ENCODE results near the gene HHLA2.

HHLA2 gene

DNA sequence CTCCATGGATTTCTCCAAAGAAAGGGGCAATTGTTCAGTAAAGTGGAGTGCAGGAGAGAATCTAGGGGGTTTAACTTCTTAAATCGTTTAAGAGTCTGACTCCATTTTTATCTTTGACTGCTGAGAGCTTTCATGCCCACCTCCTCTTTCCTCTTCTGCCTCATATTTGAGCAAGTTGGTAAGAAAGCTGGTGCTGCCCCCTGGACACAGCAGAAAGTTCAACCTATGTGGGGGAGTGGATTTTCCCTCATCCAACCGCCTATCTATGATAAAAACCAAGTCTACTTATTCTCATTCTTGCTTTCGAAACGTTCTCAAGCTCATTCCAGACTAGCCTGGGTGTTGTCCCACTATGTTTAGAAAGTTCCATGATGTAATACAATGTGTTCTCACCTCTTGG, 26.0 kb downstream of the HHLA2 start:
- Histone ChIP-seq H3K27ac (ENCODE audit: low read depth, low read length) (no peak overlapping the region), H3K9ac (ENCODE audit: low read length) (no peak overlapping the region), H3K36me3 (ENCODE audit: control insufficient read depth, insufficient read depth, low read length) (no peaks in the 10 kb centered on the region), H3K4me3 (ENCODE audit: low read depth, low read length) (no peak overlapping the region), H3K9me3 (ENCODE audit: control insufficient read depth, insufficient read depth, low read depth, low read length) (no peaks in the 10 kb centered on the region), H3K27me3 (ENCODE audit: control insufficient read depth, insufficient read depth, low read length) (no peaks in the 10 kb centered on the region), H3K4me1 (ENCODE audit: control insufficient read depth, insufficient read depth, low read length) (peaks cover 8% of the 10 kb centered on the region; the same call in 1 of the 2 replicates)

DNA sequence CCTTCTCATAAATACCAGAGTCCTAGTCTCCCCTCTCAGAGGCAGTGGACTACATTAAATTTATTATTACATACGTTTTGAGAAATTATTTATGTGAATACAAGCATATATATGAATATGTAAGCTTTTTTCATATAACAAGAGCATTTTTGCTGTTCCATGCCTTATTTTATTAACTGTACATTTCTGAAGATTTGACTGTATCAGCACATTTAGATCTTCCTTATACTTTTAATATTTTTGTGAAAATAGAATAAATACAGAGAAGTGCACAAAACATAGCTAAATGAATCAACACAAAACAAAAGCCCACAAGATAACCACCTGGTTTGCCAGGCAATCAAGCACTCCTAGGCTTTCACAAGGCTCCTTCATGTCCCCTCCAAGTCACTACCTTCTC, 27.8 kb downstream of the HHLA2 start:
- Histone ChIP-seq H3K9me3 (ENCODE audit: control insufficient read depth, insufficient read depth, low read depth, low read length) (no peaks in the 10 kb centered on the region), H3K4me1 (ENCODE audit: control insufficient read depth, insufficient read depth, low read length) (peaks cover 8% of the 10 kb centered on the region; the same call in 1 of the 2 replicates), H3K27ac (ENCODE audit: low read depth, low read length) (no peak overlapping the region), H3K27me3 (ENCODE audit: control insufficient read depth, insufficient read depth, low read length) (no peaks in the 10 kb centered on the region), H3K9ac (ENCODE audit: low read length) (no peak overlapping the region), H3K4me3 (ENCODE audit: low read depth, low read length) (no peak overlapping the region), H3K36me3 (ENCODE audit: control insufficient read depth, insufficient read depth, low read length) (no peaks in the 10 kb centered on the region)

DNA sequence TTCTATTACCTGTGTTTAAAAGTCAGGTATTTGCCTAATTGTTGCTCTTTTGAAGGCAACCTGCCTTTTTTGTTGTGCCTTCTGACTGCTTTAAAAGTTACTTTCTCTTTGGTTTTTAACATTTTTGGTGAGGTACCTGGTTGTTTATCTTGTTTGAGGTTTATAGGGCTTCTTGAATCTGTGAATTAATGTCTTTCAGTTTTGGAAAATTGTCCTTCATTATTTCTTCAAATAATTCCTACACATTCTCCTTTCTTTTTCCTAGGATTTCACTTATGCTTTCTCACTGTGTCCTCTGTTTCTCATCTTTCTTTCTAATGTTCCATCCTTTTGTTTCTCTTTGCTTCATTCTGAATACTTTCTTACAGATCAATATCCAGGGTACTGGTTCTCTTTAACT, 30.8 kb downstream of the HHLA2 start:
- Histone ChIP-seq H3K27me3 (ENCODE audit: control insufficient read depth, insufficient read depth, low read length) (no peaks in the 10 kb centered on the region), H3K4me3 (ENCODE audit: low read depth, low read length) (no peak overlapping the region), H3K9me3 (ENCODE audit: control insufficient read depth, insufficient read depth, low read depth, low read length) (no peaks in the 10 kb centered on the region), H3K27ac (ENCODE audit: low read depth, low read length) (no peak overlapping the region), H3K9ac (ENCODE audit: low read length) (no peak overlapping the region), H3K4me1 (ENCODE audit: control insufficient read depth, insufficient read depth, low read length) (no peaks in the 10 kb centered on the region), H3K36me3 (ENCODE audit: control insufficient read depth, insufficient read depth, low read length) (no peaks in the 10 kb centered on the region)

DNA sequence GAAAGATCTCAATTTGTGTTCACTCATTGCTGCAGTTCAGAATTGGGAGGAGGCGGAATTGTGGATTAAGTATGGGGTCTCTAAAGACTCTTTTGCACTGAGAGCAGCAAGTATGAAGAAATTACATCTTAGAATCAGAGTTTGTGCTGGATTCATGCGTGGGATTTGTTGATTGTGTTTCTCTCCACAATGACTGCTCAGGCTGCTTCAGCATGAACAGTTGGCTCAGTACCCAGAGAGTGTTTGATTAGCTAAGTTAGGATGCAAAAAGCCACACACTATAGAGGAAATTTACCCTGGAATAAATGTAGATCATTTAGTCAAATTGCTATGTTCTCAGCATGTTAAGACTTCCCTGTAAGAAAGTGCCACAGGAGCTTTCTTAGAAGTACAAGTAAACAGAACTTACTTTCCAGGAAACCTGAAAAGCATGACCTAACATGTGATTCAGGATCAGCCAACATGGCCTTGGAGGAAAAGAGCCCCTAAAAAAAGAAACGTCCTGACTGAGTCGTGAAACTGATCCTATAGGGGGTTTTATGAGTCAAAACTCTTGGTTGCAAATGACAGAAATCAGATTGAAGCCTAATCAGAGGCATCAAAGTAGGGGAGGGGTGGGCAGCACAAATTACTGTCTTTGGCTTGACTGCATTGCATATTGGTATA, 32.6 kb downstream of the HHLA2 start:
- H3K27me3 ChIP-seq (ENCODE audit: control insufficient read depth, insufficient read depth, low read length), result no peaks in the 10 kb centered on the region
- H3K36me3 ChIP-seq (ENCODE audit: control insufficient read depth, insufficient read depth, low read length), result no peaks in the 10 kb centered on the region
- no peak overlapping the region for H3K27ac ChIP-seq (ENCODE audit: low read depth, low read length)
- no peaks in the 10 kb centered on the region for H3K4me1 ChIP-seq (ENCODE audit: control insufficient read depth, insufficient read depth, low read length)
- H3K9me3 ChIP-seq (ENCODE audit: control insufficient read depth, insufficient read depth, low read depth, low read length), result no peaks in the 10 kb centered on the region
- no peak overlapping the region for H3K9ac ChIP-seq (ENCODE audit: low read length)
- no peak overlapping the region for H3K4me3 ChIP-seq (ENCODE audit: low read depth, low read length)

- Histone ChIP-seq H3K4me1 (ENCODE audit: control insufficient read depth, insufficient read depth, low read length) (no peaks in the 10 kb centered on the region), H3K36me3 (ENCODE audit: control insufficient read depth, insufficient read depth, low read length) (no peaks in the 10 kb centered on the region), H3K27me3 (ENCODE audit: control insufficient read depth, insufficient read depth, low read length) (no peaks in the 10 kb centered on the region), H3K9me3 (ENCODE audit: control insufficient read depth, insufficient read depth, low read depth, low read length) (no peaks in the 10 kb centered on the region), H3K9ac (ENCODE audit: low read length) (no peak overlapping the region), H3K4me3 (ENCODE audit: low read depth, low read length) (no peak overlapping the region), H3K27ac (ENCODE audit: low read depth, low read length) (no peak overlapping the region)
These were observed 33.2 kb downstream of the HHLA2 start for GRCh38 chr3:108329508-108329907.

- Histone ChIP-seq H3K9ac (ENCODE audit: low read length) (no peak overlapping the region), H3K4me3 (ENCODE audit: low read depth, low read length) (no peak overlapping the region), H3K27ac (ENCODE audit: low read depth, low read length) (no peak overlapping the region), H3K4me1 (ENCODE audit: control insufficient read depth, insufficient read depth, low read length) (no peaks in the 10 kb centered on the region), H3K36me3 (ENCODE audit: control insufficient read depth, insufficient read depth, low read length) (no peaks in the 10 kb centered on the region), H3K27me3 (ENCODE audit: control insufficient read depth, insufficient read depth, low read length) (no peaks in the 10 kb centered on the region), H3K9me3 (ENCODE audit: control insufficient read depth, insufficient read depth, low read depth, low read length) (no peaks in the 10 kb centered on the region)
These were observed 33.6 kb downstream of the HHLA2 start for GRCh38 chr3:108329947-108330346.

DNA sequence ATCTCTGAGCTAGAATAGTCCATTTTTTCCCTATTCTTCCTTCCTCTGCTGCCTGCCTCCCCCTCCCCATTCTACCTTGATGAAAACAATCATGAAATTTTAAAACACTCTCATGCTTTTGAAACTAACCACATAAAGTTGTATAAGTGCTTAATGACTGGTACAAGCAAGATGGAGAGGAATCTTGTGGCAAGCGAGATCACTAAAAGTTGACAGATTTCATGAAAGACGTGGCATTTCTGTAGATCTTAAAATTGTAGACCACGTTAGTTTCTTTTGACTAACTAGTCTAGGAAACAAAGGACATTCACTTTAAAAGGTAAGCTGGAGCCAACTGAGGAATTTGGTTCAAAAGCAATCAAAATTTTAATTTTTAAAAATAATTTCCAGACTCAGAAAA, 35.4 kb downstream of the HHLA2 start:
- H3K27me3 ChIP-seq (ENCODE audit: control insufficient read depth, insufficient read depth, low read length), result no peaks in the 10 kb centered on the region
- no peak overlapping the region for H3K9ac ChIP-seq (ENCODE audit: low read length)
- H3K4me1 ChIP-seq (ENCODE audit: control insufficient read depth, insufficient read depth, low read length), result no peaks in the 10 kb centered on the region
- H3K36me3 ChIP-seq (ENCODE audit: control insufficient read depth, insufficient read depth, low read length), result no peaks in the 10 kb centered on the region
- H3K27ac ChIP-seq (ENCODE audit: low read depth, low read length), result no peak overlapping the region
- H3K4me3 ChIP-seq (ENCODE audit: low read depth, low read length), result no peak overlapping the region
- no peaks in the 10 kb centered on the region for H3K9me3 ChIP-seq (ENCODE audit: control insufficient read depth, insufficient read depth, low read depth, low read length)

DNA sequence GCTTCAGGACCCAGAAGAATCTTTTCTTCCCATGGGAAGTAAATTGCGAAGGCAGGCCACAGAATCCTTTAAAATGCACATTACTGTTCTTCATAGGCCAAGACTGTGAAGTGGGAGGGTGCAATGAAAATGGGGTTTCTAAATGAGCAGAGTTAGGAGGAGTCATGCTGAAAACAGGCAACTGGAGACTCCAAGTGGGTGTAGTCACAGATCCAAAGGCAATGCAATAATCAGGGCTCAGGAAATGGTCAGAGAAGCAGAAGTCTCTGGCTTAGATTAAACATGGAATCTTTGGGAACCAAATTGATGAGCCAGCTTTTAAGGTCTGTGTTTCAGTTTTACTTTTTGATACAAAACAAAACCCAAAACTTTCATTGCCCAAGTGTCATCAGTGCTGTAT, 37.6 kb downstream of the HHLA2 start:
- Histone ChIP-seq H3K27me3 (ENCODE audit: control insufficient read depth, insufficient read depth, low read length) (no peaks in the 10 kb centered on the region), H3K27ac (ENCODE audit: low read depth, low read length) (no peak overlapping the region), H3K4me3 (ENCODE audit: low read depth, low read length) (no peak overlapping the region), H3K4me1 (ENCODE audit: control insufficient read depth, insufficient read depth, low read length) (no peaks in the 10 kb centered on the region), H3K9me3 (ENCODE audit: control insufficient read depth, insufficient read depth, low read depth, low read length) (no peaks in the 10 kb centered on the region), H3K9ac (ENCODE audit: low read length) (no peak overlapping the region), H3K36me3 (ENCODE audit: control insufficient read depth, insufficient read depth, low read length) (no peaks in the 10 kb centered on the region)

- no peak overlapping the region for H3K27ac ChIP-seq (ENCODE audit: low read depth, low read length)
- no peaks in the 10 kb centered on the region for H3K9me3 ChIP-seq (ENCODE audit: control insufficient read depth, insufficient read depth, low read depth, low read length)
- H3K36me3 ChIP-seq (ENCODE audit: control insufficient read depth, insufficient read depth, low read length), result no peaks in the 10 kb centered on the region
- H3K27me3 ChIP-seq (ENCODE audit: control insufficient read depth, insufficient read depth, low read length), result no peaks in the 10 kb centered on the region
- H3K4me1 ChIP-seq (ENCODE audit: control insufficient read depth, insufficient read depth, low read length), result no peaks in the 10 kb centered on the region
- H3K4me3 ChIP-seq (ENCODE audit: low read depth, low read length), result no peak overlapping the region
- no peak overlapping the region for H3K9ac ChIP-seq (ENCODE audit: low read length)
These were observed 38.4 kb downstream of the HHLA2 start for GRCh38 chr3:108334701-108335100.

GRCh38 chr3:108338901-108339545, 42.7 kb downstream of the HHLA2 start:
- no peak overlapping the region for H3K27ac ChIP-seq (ENCODE audit: low read depth, low read length)
- no peak overlapping the region for H3K4me3 ChIP-seq (ENCODE audit: low read depth, low read length)
- no peak overlapping the region for H3K9ac ChIP-seq (ENCODE audit: low read length)
- H3K36me3 ChIP-seq (ENCODE audit: control insufficient read depth, insufficient read depth, low read length), result no peaks in the 10 kb centered on the region
- H3K4me1 ChIP-seq (ENCODE audit: control insufficient read depth, insufficient read depth, low read length), result no peaks in the 10 kb centered on the region
- no peaks in the 10 kb centered on the region for H3K9me3 ChIP-seq (ENCODE audit: control insufficient read depth, insufficient read depth, low read depth, low read length)
- H3K27me3 ChIP-seq (ENCODE audit: control insufficient read depth, insufficient read depth, low read length), result no peaks in the 10 kb centered on the region

- H3K4me3 ChIP-seq (ENCODE audit: low read depth, low read length), result no peak overlapping the region
These were observed 45.6 kb downstream of the HHLA2 start for GRCh38 chr3:108341911-108342310.

More at GRCh38 chr3:108341911-108342310, 45.6 kb downstream of the HHLA2 start:
- no peaks in the 10 kb centered on the region for H3K4me1 ChIP-seq (ENCODE audit: control insufficient read depth, insufficient read depth, low read length)
- no peak overlapping the region for H3K27ac ChIP-seq (ENCODE audit: low read depth, low read length)
- H3K9ac ChIP-seq (ENCODE audit: low read length), result no peak overlapping the region
- no peaks in the 10 kb centered on the region for H3K27me3 ChIP-seq (ENCODE audit: control insufficient read depth, insufficient read depth, low read length)
- no peaks in the 10 kb centered on the region for H3K36me3 ChIP-seq (ENCODE audit: control insufficient read depth, insufficient read depth, low read length)
- no peaks in the 10 kb centered on the region for H3K9me3 ChIP-seq (ENCODE audit: control insufficient read depth, insufficient read depth, low read depth, low read length)

Data from HUES6 (cell line).